B cell (primary cell): ENCODE results near the gene NF2. TPM values are rescaled to one million over a fixed set of nuclear protein-coding genes. Genes with fewer than 3 reads are reported as not detected.

Experiments used
- ATAC-seq: fragments of 200-7000 bp; cut with Tn5 transposase; one replicate; pipeline ENCODE4 v1.10.0; 2021; ENCODE audit warnings: low read depth, mild to moderate bottlenecking, moderate number of reproducible peaks, moderate library complexity
- CTCF ChIA-PET: fragments of 350-600 bp; sonication (Branson Sonifier 250); formaldehyde crosslinking; loops from one replicate; lab custom pipeline; 2021; ENCODE audit warnings: antibody characterized with exemption, inconsistent platforms; lab: Charles Lee
- POLR2A ChIA-PET: fragments of 350-600 bp; sonication (Branson Sonifier 250); formaldehyde crosslinking; loops from one replicate; lab custom pipeline; 2021; ENCODE audit warnings: antibody characterized with exemption; lab: Charles Lee
- DNase-seq: peaks from one replicate; pipeline ENCODE4 v3.0.0; 2013
- H2AFZ ChIP-seq: 2 replicates; pipeline ENCODE4 v1.6.1; 2012; ENCODE audit warnings: mild to moderate bottlenecking, low read depth, low read length; ENCODE audit not compliant: insufficient read depth, poor library complexity, severe bottlenecking
- H3K27ac ChIP-seq, 2 donors: 1 replicate in 1 of 2; 2 replicates in 1 of 2; pipeline ENCODE4 v1.5.1; 2012 to 2013; ENCODE audit warnings: low read length in 2 of 2, mild to moderate bottlenecking in 2 of 2, moderate library complexity in 1 of 2
- H3K27me3 ChIP-seq, 4 experiments: fragments of 200-600 bp in 1 of 4; sonication (generic) in 1 of 4; replicated peaks in 1 of 4; 1 replicate in 2 of 4; 2 replicates in 2 of 4; pipeline versions ENCODE4 v1.6.1 to v1.7.0; 2013 to 2016; ENCODE audit warnings: low read length in 3 of 4, mild to moderate bottlenecking in 2 of 4, mixed read lengths in 1 of 4, moderate library complexity in 1 of 4; ENCODE audit not compliant: insufficient read depth in 4 of 4, control insufficient read depth in 3 of 4; ENCODE audit errors: control extremely low read depth in 1 of 4
- H3K36me3 ChIP-seq, 2 experiments: replicated peaks in 1 of 2; 1 replicate in 1 of 2; 2 replicates in 1 of 2; pipeline versions ENCODE4 v1.6.1 to v1.7.1; 2013; ENCODE audit warnings: low read length in 1 of 2; ENCODE audit not compliant: insufficient read depth in 2 of 2, control insufficient read depth in 1 of 2; ENCODE audit errors: control extremely low read depth in 1 of 2, extremely low read depth in 1 of 2
- H3K4me1 ChIP-seq, 2 donors: fragments of 200-600 bp in 1 of 2; sonication (generic) in 1 of 2; 1 replicate in 1 of 2; 2 replicates in 1 of 2; pipeline versions ENCODE4 v1.5.1 to v1.6.1; 2013 to 2017; ENCODE audit warnings: low read length in 2 of 2; ENCODE audit not compliant: control insufficient read depth in 2 of 2, insufficient read depth in 2 of 2
- H3K4me2 ChIP-seq: replicated peaks from 2 replicates; pipeline ENCODE3; 2012; ENCODE audit warnings: mild to moderate bottlenecking, low read depth, low read length; ENCODE audit not compliant: poor library complexity, severe bottlenecking
- H3K4me3 ChIP-seq, 5 experiments: fragments of 200-600 bp in 1 of 5; sonication (generic) in 1 of 5; 1 replicate in 3 of 5; 2 replicates in 2 of 5; pipeline versions ENCODE4 v1.5.1 to v1.7.0; 2011 to 2016; ENCODE audit warnings: low read length in 4 of 5, mild to moderate bottlenecking in 4 of 5, low read depth in 2 of 5, control low read depth in 1 of 5, moderate library complexity in 1 of 5; ENCODE audit not compliant: insufficient read depth in 1 of 5; ENCODE audit errors: control extremely low read depth in 1 of 5, extremely low read depth in 1 of 5
- H3K79me2 ChIP-seq: fragments of 200-600 bp; sonication (generic); one replicate; pipeline ENCODE4 v1.6.0; 2016; ENCODE audit warnings: low read length; ENCODE audit not compliant: control insufficient read depth, insufficient read depth
- H3K9ac ChIP-seq: fragments of 200-600 bp; sonication (generic); 2 replicates; pipeline ENCODE4 v1.6.1; 2017; ENCODE audit warnings: mild to moderate bottlenecking, low read length, moderate library complexity
- H3K9me3 ChIP-seq, 3 donors: one replicate each; pipeline versions ENCODE4 v1.6.1 to v1.7.1; 2013; ENCODE audit warnings: low read length in 2 of 3; ENCODE audit not compliant: control insufficient read depth in 2 of 3, insufficient read depth in 1 of 3; ENCODE audit errors: control extremely low read depth in 1 of 3
- H4K20me1 ChIP-seq: 2 replicates; pipeline ENCODE4 v1.6.0; 2012; ENCODE audit warnings: mild to moderate bottlenecking, low read length; ENCODE audit not compliant: insufficient read depth, control insufficient read depth, poor library complexity, severe bottlenecking
- H3K27ac Mint-ChIP-seq: one replicate; pipeline ENCODE4 v1.8.0; 2021; ENCODE audit warnings: mixed read lengths
- H3K27me3 Mint-ChIP-seq: one replicate; pipeline ENCODE4 v1.8.0; 2021; ENCODE audit warnings: mixed read lengths
- H3K4me1 Mint-ChIP-seq: one replicate; pipeline ENCODE4 v1.8.0; 2021; ENCODE audit warnings: mixed read lengths
- H3K4me3 Mint-ChIP-seq: one replicate; pipeline ENCODE4 v1.8.0; 2021; ENCODE audit warnings: mixed read lengths
- H3K9me3 Mint-ChIP-seq: one replicate; pipeline ENCODE4 v1.8.0; 2022; ENCODE audit warnings: mixed read lengths; ENCODE audit not compliant: insufficient read depth
- EZH2 ChIP-seq: IDR thresholded peaks from 2 replicates; pipeline ENCODE4 v1.6.1; 2012; ENCODE audit warnings: borderline replicate concordance, low read depth, mild to moderate bottlenecking, moderate library complexity, low read length; ENCODE audit not compliant: insufficient read depth, poor library complexity, severe bottlenecking
- WGBS: methylation state at CpG from one replicate; pipeline ENCODE4 v1.1.5; 2013; ENCODE audit warnings: missing lambda C conversion rate; ENCODE audit not compliant: insufficient coverage; 5-methylcytosine and 5-hydroxymethylcytosine counted together
- intact Hi-C: fragments of 100-400 bp; cut with micrococcal nuclease; formaldehyde crosslinking; loops from one replicate; pipeline ENCODE4 v1.10.0; 2022
- polyA plus RNA-seq: library from polyadenylated mRNA; depleted of rRNA; stranded (reverse); fragments of >200 nt; gene quantifications from 2 replicates; pipeline ENCODE4 v1.2.3, GENCODE V29; 2012
- total RNA-seq, 2 donors: library from RNA; stranded (reverse); fragments of 120-200 nt in 1 of 2; gene quantifications; 1 replicate in 1 of 2; 2 replicates in 1 of 2; pipeline versions ENCODE4 v1.2.3 to v1.2.4, GENCODE V29; 2013 to 2022
- TF ChIP-seq, protein P1 (sequence below): fragments of 200-600 bp; IDR thresholded peaks from one replicate; pipeline ENCODE4 v1.8.0; 2022; ENCODE audit warnings: antibody characterized with exemption, mild to moderate bottlenecking

The NF2 gene
- total and polyA plus RNA-seq, 2 donors (not counting 1 experiment from before 2014, with no cell fraction given) = 9.4 to 26.6 TPM

GRCh38 chr22:29705651-29706050 is 102.2 kb downstream of the NF2 start:
- no peak overlapping the region for H3K27ac Mint-ChIP-seq
- ChIA-PET POLR2A (no interaction called here), CTCF (interaction anchor here (0.9 kb wide), 1 partner anchor 16 kb away, joined by 3 read pairs; no protein-coding TSS in a partner anchor)
- Histone ChIP-seq H2AFZ (no peak overlapping the region), H3K4me1 (peaks cover 19 to 26% of the 10 kb centered on the region in 2 donors), H3K27me3 (peaks cover 0 to 19% (median 4%) of the 10 kb centered on the region in 4 experiments), H3K36me3 (no peaks in the 10 kb centered on the region), H4K20me1 (no peaks in the 10 kb centered on the region), H3K9me3 (peaks cover 0 to 2% (median 0%) of the 10 kb centered on the region in 3 donors), H3K4me3 (no peak overlapping the region), H3K79me2 (no peaks in the 10 kb centered on the region), H3K27ac (no peak overlapping the region), H3K9ac (no peak overlapping the region), H3K4me2 (no peak overlapping the region)
- H3K4me1 Mint-ChIP-seq = peaks cover 20% of the 10 kb centered on the region
- peaks cover 14% of the 10 kb centered on the region for H3K27me3 Mint-ChIP-seq
- TF ChIP-seq, protein P1, sequence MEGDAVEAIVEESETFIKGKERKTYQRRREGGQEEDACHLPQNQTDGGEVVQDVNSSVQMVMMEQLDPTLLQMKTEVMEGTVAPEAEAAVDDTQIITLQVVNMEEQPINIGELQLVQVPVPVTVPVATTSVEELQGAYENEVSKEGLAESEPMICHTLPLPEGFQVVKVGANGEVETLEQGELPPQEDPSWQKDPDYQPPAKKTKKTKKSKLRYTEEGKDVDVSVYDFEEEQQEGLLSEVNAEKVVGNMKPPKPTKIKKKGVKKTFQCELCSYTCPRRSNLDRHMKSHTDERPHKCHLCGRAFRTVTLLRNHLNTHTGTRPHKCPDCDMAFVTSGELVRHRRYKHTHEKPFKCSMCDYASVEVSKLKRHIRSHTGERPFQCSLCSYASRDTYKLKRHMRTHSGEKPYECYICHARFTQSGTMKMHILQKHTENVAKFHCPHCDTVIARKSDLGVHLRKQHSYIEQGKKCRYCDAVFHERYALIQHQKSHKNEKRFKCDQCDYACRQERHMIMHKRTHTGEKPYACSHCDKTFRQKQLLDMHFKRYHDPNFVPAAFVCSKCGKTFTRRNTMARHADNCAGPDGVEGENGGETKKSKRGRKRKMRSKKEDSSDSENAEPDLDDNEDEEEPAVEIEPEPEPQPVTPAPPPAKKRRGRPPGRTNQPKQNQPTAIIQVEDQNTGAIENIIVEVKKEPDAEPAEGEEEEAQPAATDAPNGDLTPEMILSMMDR = no peak
- no peak for TF ChIP-seq EZH2
- no peaks in the 10 kb centered on the region for H3K9me3 Mint-ChIP-seq
- no peak overlapping the region for H3K4me3 Mint-ChIP-seq
- intact Hi-C loops = no loop called here
- 95% methylated on average over 5 of the region's 7 CpGs for WGBS
- DNase-seq (no peak), ATAC-seq (no peak)

GRCh38 chr22:29706486-29706885 is 103.1 kb downstream of the NF2 start:
- intact Hi-C loops = no loop called here
- Histone ChIP-seq H3K36me3 (no peaks in the 10 kb centered on the region), H3K4me1 (peaks cover 16 to 18% of the 10 kb centered on the region in 2 donors), H3K79me2 (no peaks in the 10 kb centered on the region), H2AFZ (no peak overlapping the region), H4K20me1 (no peaks in the 10 kb centered on the region), H3K27me3 (peaks cover 0 to 22% (median 4%) of the 10 kb centered on the region in 4 experiments), H3K4me2 (no peak overlapping the region), H3K9ac (no peak overlapping the region), H3K27ac (no peak overlapping the region), H3K9me3 (peaks cover 0 to 2% (median 0%) of the 10 kb centered on the region in 3 donors), H3K4me3 (no peak overlapping the region)
- Mint-ChIP-seq H3K4me1 (peaks cover 13% of the 10 kb centered on the region), H3K27ac (no peak overlapping the region), H3K27me3 (peaks cover 14% of the 10 kb centered on the region), H3K9me3 (no peaks in the 10 kb centered on the region), H3K4me3 (no peak overlapping the region)
- ChIA-PET POLR2A (no interaction called here), CTCF (interaction anchor here (0.5 kb wide), 1 partner anchor 892 kb away, joined by 3 read pairs; no protein-coding TSS in a partner anchor)
- 65% methylated on average over 7 of the region's 9 CpGs for WGBS
- TF ChIP-seq, protein P1 = no peak
- TF ChIP-seq EZH2 = no peak
- no peak for DNase-seq
- no peak for ATAC-seq
